Endothelial cell (in vitro differentiated cells): ENCODE data around the gene MRPL17. TPM values are rescaled to one million over a fixed set of nuclear protein-coding genes. Genes with fewer than 3 reads are reported as not detected.

Experiments used
- DNase-seq: peaks from one replicate; pipeline ENCODE4 v3.0.0; 2021; ENCODE audit warnings: low spot score
- H3K27ac Mint-ChIP-seq: one replicate; pipeline ENCODE4 v1.8.0; 2021; ENCODE audit warnings: mixed read lengths, inconsistent platforms; ENCODE audit not compliant: unreplicated experiment
- H3K27me3 Mint-ChIP-seq: one replicate; pipeline ENCODE4 v1.8.0; 2021; ENCODE audit warnings: mild to moderate bottlenecking, moderate library complexity, mixed read lengths, inconsistent platforms; ENCODE audit not compliant: unreplicated experiment
- H3K36me3 Mint-ChIP-seq: one replicate; pipeline ENCODE4 v1.8.0; 2021; ENCODE audit warnings: mild to moderate bottlenecking, low read depth, mixed read lengths, inconsistent platforms; ENCODE audit not compliant: unreplicated experiment
- H3K4me1 Mint-ChIP-seq: one replicate; pipeline ENCODE4 v1.8.0; 2021; ENCODE audit warnings: mild to moderate bottlenecking, mixed read lengths, inconsistent platforms; ENCODE audit not compliant: unreplicated experiment
- H3K4me3 Mint-ChIP-seq: one replicate; pipeline ENCODE4 v1.8.0; 2021; ENCODE audit warnings: mild to moderate bottlenecking, mixed read lengths, inconsistent platforms; ENCODE audit not compliant: unreplicated experiment
- H3K9me3 Mint-ChIP-seq: one replicate; pipeline ENCODE4 v1.8.0; 2021; ENCODE audit warnings: mixed read lengths, inconsistent platforms; ENCODE audit not compliant: unreplicated experiment
- CTCF ChIP-seq: fragments of 200-600 bp; sonication (generic); IDR thresholded peaks from one replicate; pipeline ENCODE4 v1.5.0; 2021; ENCODE audit warnings: antibody characterized with exemption; ENCODE audit not compliant: unreplicated experiment
- total RNA-seq: library from RNA; stranded (reverse); fragmentation: NEBNext Ultra II Directional; extraction: Animal tissue kit (Norgen Biotek cat#: 25700); gene quantifications from one replicate; pipeline ENCODE4 v1.2.1, GENCODE V29; 2021; ENCODE audit not compliant: unreplicated experiment

Gene MRPL17
- total RNA-seq, 1 donor from 2014 or later, result 44.8 TPM

GRCh38 chr11:6674219-6674597 is 8.9 kb downstream of the MRPL17 start:
- Mint-ChIP-seq H3K27ac (peak overlapping the region; percentile 82), H3K9me3 (no peaks in the 10 kb centered on the region), H3K36me3 (peaks cover 12% of the 10 kb centered on the region), H3K4me1 (peaks cover 60% of the 10 kb centered on the region), H3K27me3 (peaks cover 7% of the 10 kb centered on the region), H3K4me3 (no peak overlapping the region)
- TF ChIP-seq CTCF, result no peak
- no peak for DNase-seq

- Mint-ChIP-seq H3K4me1 (peaks cover 55% of the 10 kb centered on the region), H3K27me3 (peaks cover 7% of the 10 kb centered on the region), H3K36me3 (peaks cover 12% of the 10 kb centered on the region), H3K27ac (peak overlapping the region; percentile 82), H3K9me3 (no peaks in the 10 kb centered on the region), H3K4me3 (no peak overlapping the region)
- DNase-seq, result no peak
- no peak for TF ChIP-seq CTCF
These were observed 9.5 kb downstream of the MRPL17 start for GRCh38 chr11:6673523-6674218.

DNA sequence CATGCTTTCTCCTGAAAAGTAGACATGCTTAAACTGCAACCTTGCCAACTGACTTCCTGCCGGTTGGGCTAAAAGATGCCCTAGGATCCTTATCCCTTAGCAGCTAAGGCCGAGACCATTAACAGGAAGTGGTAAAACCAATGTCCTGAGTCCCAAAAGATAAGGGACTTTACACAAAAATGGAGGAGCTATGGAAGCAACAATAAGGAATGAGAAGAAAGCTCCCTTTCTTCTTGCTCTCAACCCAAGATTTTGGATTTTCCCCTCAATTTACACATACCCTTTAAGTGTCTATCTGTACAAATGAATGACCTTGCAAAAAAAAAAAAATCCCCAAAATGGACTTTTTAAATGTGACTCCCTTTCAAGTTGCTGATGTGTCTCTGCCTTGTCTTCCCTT is 11.1 kb downstream of the MRPL17 start:
- peaks cover 7% of the 10 kb centered on the region for H3K27me3 Mint-ChIP-seq
- DNase-seq, result no peak
- no peak for TF ChIP-seq CTCF
- peaks cover 12% of the 10 kb centered on the region for H3K36me3 Mint-ChIP-seq
- no peak overlapping the region for H3K27ac Mint-ChIP-seq
- H3K4me1 Mint-ChIP-seq, result peaks cover 45% of the 10 kb centered on the region
- no peaks in the 10 kb centered on the region for H3K9me3 Mint-ChIP-seq
- H3K4me3 Mint-ChIP-seq, result no peak overlapping the region

DNA sequence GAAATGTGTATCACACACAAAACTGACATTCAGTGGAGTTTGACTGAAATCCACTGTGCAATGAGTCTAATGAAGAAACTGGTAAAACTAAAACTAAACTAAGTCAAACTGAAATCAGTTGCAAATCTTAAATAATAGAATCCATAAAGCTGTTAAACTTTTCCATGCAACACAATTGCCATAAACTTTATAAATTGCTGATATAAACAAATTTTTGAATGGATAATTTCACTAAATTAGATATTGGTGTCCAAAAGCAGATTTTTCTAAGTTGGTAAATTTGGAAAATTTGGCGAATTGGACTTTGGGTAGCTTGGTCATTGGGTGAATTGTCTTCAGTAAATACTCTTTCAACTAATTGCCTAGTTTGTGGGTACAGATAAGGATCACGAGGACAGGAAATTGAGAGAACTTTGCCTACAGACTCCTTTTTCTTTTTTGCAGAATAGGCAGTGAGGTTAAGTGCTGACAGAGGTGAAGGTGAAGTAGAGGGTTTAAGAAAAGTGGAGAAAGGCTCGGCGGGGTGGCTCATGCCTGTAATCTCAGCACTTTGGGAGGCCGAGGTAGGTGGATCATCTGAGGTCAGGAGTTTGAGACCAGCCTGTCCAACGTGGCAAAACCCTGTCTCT is 12.8 kb downstream of the MRPL17 start:
- Mint-ChIP-seq H3K36me3 (peaks cover 12% of the 10 kb centered on the region), H3K27ac (no peak overlapping the region), H3K4me3 (no peak overlapping the region), H3K4me1 (peaks cover 42% of the 10 kb centered on the region), H3K9me3 (no peaks in the 10 kb centered on the region), H3K27me3 (peaks cover 5% of the 10 kb centered on the region)
- no peak for TF ChIP-seq CTCF
- DNase-seq, result no peak

DNA sequence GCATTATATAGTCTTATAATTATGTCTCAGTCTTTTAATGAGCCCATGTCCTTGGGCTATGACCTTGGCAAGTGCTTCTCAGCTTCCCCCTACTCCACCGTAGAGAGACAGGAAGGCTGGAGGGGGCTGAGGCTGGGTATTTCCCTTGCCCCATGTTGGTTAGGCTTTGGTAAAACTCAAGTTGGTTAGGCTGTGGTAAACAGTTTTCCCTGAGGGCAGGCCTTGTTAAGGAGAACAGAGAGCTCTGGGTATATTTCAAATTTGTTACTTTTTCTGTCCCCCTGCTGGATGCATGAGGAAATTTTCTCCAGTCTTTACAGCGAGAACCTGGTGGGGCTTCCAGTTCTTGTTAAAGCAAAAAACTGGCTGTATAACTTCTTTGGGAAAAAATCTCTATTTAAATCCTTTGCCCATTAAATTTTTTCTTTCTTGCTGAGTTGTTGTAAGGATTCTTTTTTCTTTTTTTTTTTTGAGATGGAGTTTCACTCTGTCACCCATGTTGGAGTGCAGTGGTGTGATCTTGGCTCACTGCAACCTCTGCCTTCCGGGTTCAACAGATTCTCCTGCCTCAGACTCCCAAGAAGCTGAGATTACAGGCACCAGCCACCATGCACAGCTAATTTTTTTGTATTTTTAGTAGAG is 15.3 kb downstream of the MRPL17 start:
- no peak overlapping the region for H3K27ac Mint-ChIP-seq
- H3K9me3 Mint-ChIP-seq, result no peaks in the 10 kb centered on the region

More for the DNA sequence above, 15.3 kb downstream of the MRPL17 start:
- peaks cover 9% of the 10 kb centered on the region for H3K27me3 Mint-ChIP-seq
- peaks cover 37% of the 10 kb centered on the region for H3K4me1 Mint-ChIP-seq
- no peak overlapping the region for H3K4me3 Mint-ChIP-seq
- peaks cover 12% of the 10 kb centered on the region for H3K36me3 Mint-ChIP-seq
- no peak for DNase-seq
- TF ChIP-seq CTCF, result peak; percentile 71
